ENCODE measurements around the gene RASSF6.
A peak's percentile ranks its signal among the peaks of the same experiment; 100 is the strongest.
"Not testable (repeated sequence)": the region's sequence is repeated elsewhere in the genome, so short reads cannot be mapped to it uniquely, and the experiment has no call there.

Gene RASSF6

GRCh38 chr4:73577371-73577770, 42.9 kb downstream of the RASSF6 start:
- TF ChIP-seq ZFX (IDR thresholded peaks at IDR 0.05; ENCODE audit: borderline replicate concordance) (no peak), CTCF (IDR thresholded peaks at IDR 0.05) (no peak)
- H3K27ac ChIP-seq, result no peak overlapping the region

- TF ChIP-seq ZFX (IDR thresholded peaks at IDR 0.05; ENCODE audit: borderline replicate concordance) (no peak), CTCF (IDR thresholded peaks at IDR 0.05) (no peak)
- no peak overlapping the region for H3K27ac ChIP-seq
These were observed 43.9 kb downstream of the RASSF6 start for GRCh38 chr4:73576381-73576780.

GRCh38 chr4:73575660-73576059, 44.6 kb downstream of the RASSF6 start:
- H3K27ac ChIP-seq, result no peak overlapping the region
- TF ChIP-seq ZFX (IDR thresholded peaks at IDR 0.05; ENCODE audit: borderline replicate concordance) (no peak), CTCF (IDR thresholded peaks at IDR 0.05) (no peak)

- no peak overlapping the region for H3K27ac ChIP-seq
- peak; percentile 96 for TF ChIP-seq CTCF (IDR thresholded peaks at IDR 0.05)
- TF ChIP-seq ZFX (IDR thresholded peaks at IDR 0.05; ENCODE audit: borderline replicate concordance), result no peak
These were observed 46.3 kb downstream of the RASSF6 start for GRCh38 chr4:73573794-73574528.

- H3K27ac ChIP-seq, result not testable (repeated sequence)
These were observed 69.4 kb downstream of the RASSF6 start for GRCh38 chr4:73550865-73551264.

GRCh38 chr4:73544620-73545019, 75.6 kb downstream of the RASSF6 start:
- TF ChIP-seq CTCF (IDR thresholded peaks at IDR 0.05), result no peak
- H3K27ac ChIP-seq, result no peak overlapping the region

GRCh38 chr4:73541251-73541650, 79.0 kb downstream of the RASSF6 start:
- no peak overlapping the region for H3K27ac ChIP-seq
- TF ChIP-seq ZFX (IDR thresholded peaks at IDR 0.05; ENCODE audit: borderline replicate concordance) (no peak), CTCF (IDR thresholded peaks at IDR 0.05) (no peak)

GRCh38 chr4:73540826-73541225, 79.4 kb downstream of the RASSF6 start:
- H3K27ac ChIP-seq, result no peak overlapping the region
- TF ChIP-seq ZFX (IDR thresholded peaks at IDR 0.05; ENCODE audit: borderline replicate concordance) (no peak), CTCF (IDR thresholded peaks at IDR 0.05) (no peak)
